ENCODE measurements around the gene LYAR.

DNA sequence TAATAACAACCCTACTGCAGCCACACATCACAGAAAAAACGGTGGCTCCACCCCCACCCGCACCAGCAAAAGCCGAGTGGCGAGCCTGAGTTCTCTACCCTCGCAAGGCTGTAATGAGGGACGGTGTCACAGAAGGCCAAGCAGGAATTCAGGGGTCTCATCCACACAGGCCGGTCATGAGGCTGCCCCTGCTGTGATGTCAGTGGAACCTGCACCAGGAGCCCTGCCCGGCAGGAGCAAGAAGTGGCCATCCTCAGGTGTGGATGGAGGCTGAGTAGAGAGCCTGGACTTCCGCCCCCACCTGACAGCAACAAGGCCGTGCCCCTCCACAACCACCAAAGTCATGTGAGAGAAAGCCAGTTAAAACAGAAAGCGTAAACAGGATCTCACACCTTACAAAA, 20.6 kb downstream of the LYAR start:
- TF ChIP-seq, protein P1, sequence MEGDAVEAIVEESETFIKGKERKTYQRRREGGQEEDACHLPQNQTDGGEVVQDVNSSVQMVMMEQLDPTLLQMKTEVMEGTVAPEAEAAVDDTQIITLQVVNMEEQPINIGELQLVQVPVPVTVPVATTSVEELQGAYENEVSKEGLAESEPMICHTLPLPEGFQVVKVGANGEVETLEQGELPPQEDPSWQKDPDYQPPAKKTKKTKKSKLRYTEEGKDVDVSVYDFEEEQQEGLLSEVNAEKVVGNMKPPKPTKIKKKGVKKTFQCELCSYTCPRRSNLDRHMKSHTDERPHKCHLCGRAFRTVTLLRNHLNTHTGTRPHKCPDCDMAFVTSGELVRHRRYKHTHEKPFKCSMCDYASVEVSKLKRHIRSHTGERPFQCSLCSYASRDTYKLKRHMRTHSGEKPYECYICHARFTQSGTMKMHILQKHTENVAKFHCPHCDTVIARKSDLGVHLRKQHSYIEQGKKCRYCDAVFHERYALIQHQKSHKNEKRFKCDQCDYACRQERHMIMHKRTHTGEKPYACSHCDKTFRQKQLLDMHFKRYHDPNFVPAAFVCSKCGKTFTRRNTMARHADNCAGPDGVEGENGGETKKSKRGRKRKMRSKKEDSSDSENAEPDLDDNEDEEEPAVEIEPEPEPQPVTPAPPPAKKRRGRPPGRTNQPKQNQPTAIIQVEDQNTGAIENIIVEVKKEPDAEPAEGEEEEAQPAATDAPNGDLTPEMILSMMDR (IDR thresholded peaks at IDR 0.05): no peak
- TF ChIP-seq POLR2A (IDR thresholded peaks at IDR 0.05): no peak
